Smooth muscle cell (in vitro differentiated cells): ENCODE results near the gene CTDSPL. TPM values are rescaled to one million over a fixed set of nuclear protein-coding genes. Genes with fewer than 3 reads are reported as not detected.

ENCODE experiments used
- DNase-seq: peaks from one replicate; lab custom pipeline; 2025; ENCODE audit not compliant: unreplicated experiment; lab: John Stamatoyannopoulos, UW
- H2AFZ ChIP-seq: fragments of 200-600 bp; sonication (generic); 2 replicates; pipeline ENCODE4 v1.6.0; 2016; ENCODE audit warnings: antibody characterized with exemption, low read depth, mild to moderate bottlenecking
- H3F3A ChIP-seq: fragments of 200-600 bp; sonication (generic); 2 replicates; pipeline ENCODE4 v1.6.0; 2017; ENCODE audit warnings: antibody characterized with exemption, low read depth
- H3K27ac ChIP-seq: fragments of 200-600 bp; sonication (generic); 2 replicates; pipeline ENCODE4 v1.5.1; 2016; ENCODE audit warnings: low read depth, mild to moderate bottlenecking
- H3K27me3 ChIP-seq: fragments of 200-600 bp; sonication (generic); 2 replicates; pipeline ENCODE4 v1.6.1; 2016; ENCODE audit warnings: low read depth, mild to moderate bottlenecking
- H3K36me3 ChIP-seq: fragments of 200-600 bp; sonication (generic); 2 replicates; pipeline ENCODE4 v1.5.1; 2016; ENCODE audit warnings: low read depth
- H3K4me1 ChIP-seq: fragments of 200-600 bp; sonication (generic); 2 replicates; pipeline ENCODE4 v1.5.1; 2016; ENCODE audit warnings: low read depth
- H3K4me2 ChIP-seq: fragments of 200-600 bp; sonication (generic); 2 replicates; pipeline ENCODE4 v1.6.0; 2016; ENCODE audit warnings: mild to moderate bottlenecking
- H3K4me3 ChIP-seq: fragments of 200-600 bp; sonication (generic); 2 replicates; pipeline ENCODE4 v1.5.1; 2016; ENCODE audit warnings: mild to moderate bottlenecking
- H3K79me2 ChIP-seq: fragments of 200-600 bp; sonication (generic); 2 replicates; pipeline ENCODE4 v1.6.0; 2016; ENCODE audit warnings: low read depth, mild to moderate bottlenecking
- H3K9ac ChIP-seq: fragments of 200-600 bp; sonication (generic); 2 replicates; pipeline ENCODE4 v1.6.0; 2016; ENCODE audit warnings: low read depth
- H3K9me3 ChIP-seq: fragments of 200-600 bp; sonication (generic); replicated peaks from 2 replicates; pipeline ENCODE4 v1.5.1; 2016; ENCODE audit warnings: low read depth
- H4K20me1 ChIP-seq: fragments of 200-600 bp; sonication (generic); 2 replicates; pipeline ENCODE4 v1.6.0; 2016; ENCODE audit warnings: low read depth
- WGBS: methylation state at CpG from one replicate; pipeline ENCODE4 v1.1.7; 2016; ENCODE audit warnings: low lambda C conversion rate; 5-methylcytosine and 5-hydroxymethylcytosine counted together
- polyA plus RNA-seq: library from polyadenylated mRNA; unstranded; fragments of >200 nt; fragmentation: Nextera tagmentation; extraction: Ambion mirVana; gene quantifications from 2 replicates; pipeline ENCODE4 v1.2.1, GENCODE V29; 2016
- total RNA-seq: library from RNA; depleted of rRNA; stranded (reverse); fragments of >200 nt; gene quantifications from 2 replicates; pipeline ENCODE4 v1.2.3, GENCODE V29; 2014
- TF ChIP-seq, protein P1 (sequence below): fragments of 200-600 bp; sonication (generic); IDR thresholded peaks from 2 replicates; pipeline ENCODE4 v1.5.1; 2017; ENCODE audit warnings: borderline replicate concordance, mild to moderate bottlenecking, antibody characterized with exemption; ENCODE audit not compliant: insufficient read depth, poor library complexity, severe bottlenecking

The CTDSPL gene
- total and polyA plus RNA-seq, 2 experiments from 2014 or later, result 31.3 to 34.3 TPM

DNA sequence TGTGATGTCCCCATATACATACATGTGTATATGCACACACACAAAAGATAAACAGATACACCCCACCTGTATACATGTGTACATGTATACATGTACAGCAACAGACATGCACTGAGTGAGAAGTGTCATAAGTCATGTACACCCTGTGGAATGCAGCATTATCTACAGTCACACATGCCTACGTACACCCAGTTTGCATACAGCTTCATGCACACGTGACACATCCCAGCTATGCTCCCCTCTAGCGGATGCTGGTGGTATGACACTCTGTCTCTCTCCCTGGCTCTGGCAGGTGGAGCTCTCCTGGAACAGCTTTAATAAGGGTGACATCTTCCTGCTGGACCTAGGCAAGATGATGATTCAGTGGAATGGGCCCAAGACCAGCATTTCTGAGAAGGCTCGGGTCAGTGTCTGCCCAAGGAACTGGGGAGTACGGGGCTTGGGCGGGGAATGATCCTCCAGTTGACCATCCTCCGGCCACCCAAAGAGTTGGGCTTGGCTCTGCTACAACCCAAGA, 135.2 kb downstream of the CTDSPL start:
- Histone ChIP-seq H3K4me1 (peaks cover 4% of the 10 kb centered on the region), H3K9ac (no peak overlapping the region), H3K79me2 (no peaks in the 10 kb centered on the region), H4K20me1 (no peaks in the 10 kb centered on the region), H3K4me3 (no peak overlapping the region), H3K36me3 (no peaks in the 10 kb centered on the region), H3K27ac (no peak overlapping the region), H2AFZ (no peak overlapping the region), H3K9me3 (no peaks in the 10 kb centered on the region), H3K4me2 (no peak overlapping the region), H3F3A (peaks cover 6% of the 10 kb centered on the region), H3K27me3 (no peaks in the 10 kb centered on the region)
- no peak for DNase-seq
- 48% methylated on average over 7 of the region's 7 CpGs for WGBS
- TF ChIP-seq, protein P1, sequence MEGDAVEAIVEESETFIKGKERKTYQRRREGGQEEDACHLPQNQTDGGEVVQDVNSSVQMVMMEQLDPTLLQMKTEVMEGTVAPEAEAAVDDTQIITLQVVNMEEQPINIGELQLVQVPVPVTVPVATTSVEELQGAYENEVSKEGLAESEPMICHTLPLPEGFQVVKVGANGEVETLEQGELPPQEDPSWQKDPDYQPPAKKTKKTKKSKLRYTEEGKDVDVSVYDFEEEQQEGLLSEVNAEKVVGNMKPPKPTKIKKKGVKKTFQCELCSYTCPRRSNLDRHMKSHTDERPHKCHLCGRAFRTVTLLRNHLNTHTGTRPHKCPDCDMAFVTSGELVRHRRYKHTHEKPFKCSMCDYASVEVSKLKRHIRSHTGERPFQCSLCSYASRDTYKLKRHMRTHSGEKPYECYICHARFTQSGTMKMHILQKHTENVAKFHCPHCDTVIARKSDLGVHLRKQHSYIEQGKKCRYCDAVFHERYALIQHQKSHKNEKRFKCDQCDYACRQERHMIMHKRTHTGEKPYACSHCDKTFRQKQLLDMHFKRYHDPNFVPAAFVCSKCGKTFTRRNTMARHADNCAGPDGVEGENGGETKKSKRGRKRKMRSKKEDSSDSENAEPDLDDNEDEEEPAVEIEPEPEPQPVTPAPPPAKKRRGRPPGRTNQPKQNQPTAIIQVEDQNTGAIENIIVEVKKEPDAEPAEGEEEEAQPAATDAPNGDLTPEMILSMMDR, result peak; percentile 76

DNA sequence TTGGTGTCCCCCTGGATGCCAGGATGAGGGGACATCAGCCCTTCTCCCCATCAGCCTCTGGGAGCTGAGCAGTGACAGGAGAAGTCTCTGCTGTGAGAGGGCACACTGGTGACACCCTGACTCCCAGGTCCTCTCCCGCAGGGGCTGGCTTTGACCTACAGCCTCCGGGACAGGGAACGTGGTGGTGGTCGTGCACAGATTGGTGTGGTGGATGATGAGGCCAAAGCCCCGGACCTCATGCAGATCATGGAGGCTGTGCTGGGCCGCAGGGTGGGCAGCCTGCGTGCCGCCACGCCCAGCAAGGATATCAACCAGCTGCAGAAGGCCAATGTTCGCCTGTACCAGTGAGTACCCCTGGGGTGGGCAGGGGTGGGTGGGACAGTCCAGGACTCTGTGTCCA, 135.7 kb downstream of the CTDSPL start:
- H3K36me3 ChIP-seq, result no peaks in the 10 kb centered on the region
- H3K9ac ChIP-seq, result no peak overlapping the region
- no peaks in the 10 kb centered on the region for H3K27me3 ChIP-seq
- TF ChIP-seq, protein P1, result no peak
- peaks cover 4% of the 10 kb centered on the region for H3K4me1 ChIP-seq
- peaks cover 6% of the 10 kb centered on the region for H3F3A ChIP-seq
- DNase-seq, result no peak
- no peaks in the 10 kb centered on the region for H3K79me2 ChIP-seq
- no peak overlapping the region for H3K4me3 ChIP-seq
- H3K4me2 ChIP-seq, result no peak overlapping the region
- H2AFZ ChIP-seq, result no peak overlapping the region
- no peak overlapping the region for H3K27ac ChIP-seq
- no peaks in the 10 kb centered on the region for H3K9me3 ChIP-seq
- WGBS, result 96% methylated on average over 10 of the region's 10 CpGs
- no peaks in the 10 kb centered on the region for H4K20me1 ChIP-seq

DNA sequence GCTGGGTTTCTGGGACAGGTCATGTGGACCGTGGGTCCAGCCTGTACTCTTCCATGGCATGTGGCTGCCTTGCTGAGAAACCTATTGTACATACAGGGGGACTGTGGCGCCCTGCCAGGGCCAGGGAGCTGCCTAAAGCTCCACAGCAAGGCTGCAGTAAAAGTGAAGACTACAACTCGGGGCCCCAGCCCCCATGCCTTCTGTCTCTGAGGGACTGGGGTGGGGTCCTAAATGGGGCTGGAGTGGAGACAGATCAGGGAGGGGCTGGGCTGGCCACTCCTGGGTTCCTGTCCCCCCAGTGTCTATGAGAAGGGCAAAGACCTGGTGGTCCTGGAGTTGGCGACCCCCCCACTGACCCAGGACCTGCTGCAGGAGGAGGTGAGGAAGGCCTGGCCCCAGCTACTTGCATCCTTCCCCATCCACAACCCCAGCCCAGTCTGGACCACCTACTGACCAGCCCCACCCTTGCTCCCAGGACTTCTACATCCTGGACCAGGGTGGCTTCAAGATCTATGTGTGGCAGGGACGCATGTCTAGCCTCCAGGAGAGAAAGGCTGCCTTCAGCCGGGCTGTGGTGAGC, 136.2 kb downstream of the CTDSPL start:
- Histone ChIP-seq H3K9me3 (no peaks in the 10 kb centered on the region), H3K4me3 (no peak overlapping the region), H3K79me2 (no peaks in the 10 kb centered on the region), H3K27me3 (no peaks in the 10 kb centered on the region), H3K4me2 (peak overlapping the region; percentile 91), H2AFZ (no peak overlapping the region), H3K4me1 (peaks cover 4% of the 10 kb centered on the region), H3K27ac (no peak overlapping the region), H3F3A (peaks cover 6% of the 10 kb centered on the region), H3K36me3 (no peaks in the 10 kb centered on the region), H3K9ac (no peak overlapping the region), H4K20me1 (no peaks in the 10 kb centered on the region)
- WGBS, result 88% methylated on average over 6 of the region's 6 CpGs
- TF ChIP-seq, protein P1, result no peak
- no peak for DNase-seq

DNA sequence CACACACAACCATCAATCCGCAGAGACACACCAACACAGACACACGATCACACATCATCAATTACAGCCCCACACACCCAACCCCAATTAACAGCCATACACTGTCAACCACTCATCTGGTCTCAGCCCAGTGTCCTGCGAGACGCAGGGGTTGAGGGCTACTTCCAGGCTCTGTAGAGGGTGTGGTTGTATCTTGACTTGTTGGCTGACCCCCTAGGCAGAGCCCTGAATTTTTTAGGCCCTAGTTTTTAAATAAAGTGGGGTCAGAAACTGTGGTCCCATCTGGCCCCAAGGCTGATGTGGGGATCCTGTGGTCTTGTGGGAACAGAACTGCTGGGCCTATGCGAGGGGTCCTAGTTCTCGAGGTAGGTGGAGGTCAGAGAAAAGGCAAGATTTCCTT, 138.2 kb downstream of the CTDSPL start:
- Histone ChIP-seq H3K27ac (no peak overlapping the region), H3K9me3 (no peaks in the 10 kb centered on the region), H3K9ac (no peak overlapping the region), H3K4me2 (no peak overlapping the region), H3F3A (peaks cover 3% of the 10 kb centered on the region), H3K4me3 (no peak overlapping the region), H4K20me1 (no peaks in the 10 kb centered on the region), H2AFZ (no peak overlapping the region), H3K79me2 (no peaks in the 10 kb centered on the region), H3K36me3 (no peaks in the 10 kb centered on the region), H3K27me3 (no peaks in the 10 kb centered on the region), H3K4me1 (no peaks in the 10 kb centered on the region)
- DNase-seq, result no peak
- TF ChIP-seq, protein P1, result no peak
- WGBS, result 92% methylated on average over 6 of the region's 6 CpGs
